Right ventricle myocardium superior (tissue), 1 donor: Measurements from ENCODE around the gene MAP3K4. TPM values are rescaled to one million over a fixed set of nuclear protein-coding genes. Genes with fewer than 3 reads are reported as not detected.

ENCODE experiments used
- ATAC-seq: fragments of 200-7000 bp; cut with Tn5 transposase; one replicate; pipeline ENCODE4 v1.9.1; 2020; ENCODE audit warnings: mild to moderate bottlenecking; ENCODE audit not compliant: poor library complexity
- DNase-seq: peaks from one replicate; pipeline ENCODE4 v3.0.0-alpha.2; 2020
- intact Hi-C: fragments of 100-400 bp; cut with DNase I; formaldehyde crosslinking; loops from one replicate; pipeline ENCODE4 v1.11.2; 2022
- total RNA-seq: library from RNA; stranded (reverse); fragmentation: NEBNext Ultra II Directional; extraction: Animal tissue kit (Norgen Biotek cat#: 25700); gene quantifications from one replicate; pipeline ENCODE4 v1.2.1, GENCODE V29; 2021
- donor health status: DM: no; HTN: yes; CAD: no; lungs with severe emphysema.

Gene MAP3K4
- total RNA-seq, 1 donor from 2014 or later: 41.7 TPM

GRCh38 chr6:161143663-161144430 is 152.3 kb downstream of the MAP3K4 start:
- intact Hi-C loops: no loop called here
- no peak for ATAC-seq
- no peak for DNase-seq

GRCh38 chr6:161150136-161150535 is 158.6 kb downstream of the MAP3K4 start:
- intact Hi-C loops: no loop called here
- no peak for DNase-seq
- ATAC-seq: no peak

- intact Hi-C loops: no loop called here
- DNase-seq (no peak), ATAC-seq (no peak)
Observed at GRCh38 chr6:161150566-161150965, 159.0 kb downstream of the MAP3K4 start.

- no peak for DNase-seq
- ATAC-seq: no peak
- intact Hi-C loops: no loop called here
Observed at GRCh38 chr6:161151059-161151645, 159.6 kb downstream of the MAP3K4 start.

GRCh38 chr6:161151660-161152526 is 160.3 kb downstream of the MAP3K4 start:
- peak; percentile 72 for ATAC-seq
- DNase-seq: no peak
- intact Hi-C loops: no loop called here

- intact Hi-C loops: no loop called here
- no peak for DNase-seq
- ATAC-seq: no peak
Observed at GRCh38 chr6:161152527-161152862, 160.9 kb downstream of the MAP3K4 start.

- ATAC-seq (peak; percentile 64), DNase-seq (no peak)
- intact Hi-C loops: no loop called here
Observed at GRCh38 chr6:161152907-161153662, 161.5 kb downstream of the MAP3K4 start.

- no peak for DNase-seq
- intact Hi-C loops: no loop called here
- no peak for ATAC-seq
Observed at GRCh38 chr6:161153725-161154124, 162.2 kb downstream of the MAP3K4 start.

GRCh38 chr6:161154796-161155335 is 163.3 kb downstream of the MAP3K4 start:
- ATAC-seq (no peak), DNase-seq (no peak)
- intact Hi-C loops: loop anchor here (5.0 kb wide), 1 partner anchor 217 kb away; no protein-coding TSS in a partner anchor

GRCh38 chr6:161161121-161161520 is 169.6 kb downstream of the MAP3K4 start:
- intact Hi-C loops: no loop called here
- ATAC-seq: no peak

GRCh38 chr6:161161889-161162624 is 170.5 kb downstream of the MAP3K4 start:
- DNase-seq (no peak), ATAC-seq (peak; percentile 34)
- intact Hi-C loops: no loop called here

More at GRCh38 chr6:161161121-161161520, 169.6 kb downstream of the MAP3K4 start:
- DNase-seq: no peak

GRCh38 chr6:161162722-161163121 is 171.2 kb downstream of the MAP3K4 start:
- ATAC-seq (peak; percentile 73), DNase-seq (no peak)
- intact Hi-C loops: no loop called here

GRCh38 chr6:161163466-161164181 is 172.1 kb downstream of the MAP3K4 start:
- intact Hi-C loops: no loop called here
- no peak for ATAC-seq
- no peak for DNase-seq

GRCh38 chr6:161164182-161164625 is 172.6 kb downstream of the MAP3K4 start:
- no peak for ATAC-seq
- DNase-seq: no peak
- intact Hi-C loops: no loop called here

GRCh38 chr6:161166176-161166575 is 174.6 kb downstream of the MAP3K4 start:
- intact Hi-C loops: no loop called here
- ATAC-seq: no peak
- no peak for DNase-seq

- intact Hi-C loops: no loop called here
- no peak for ATAC-seq
- no peak for DNase-seq
Observed at GRCh38 chr6:161166677-161167076, 175.1 kb downstream of the MAP3K4 start.
